WTC11 (cell line): ENCODE results near the gene GH2. TPM values are rescaled to one million over a fixed set of nuclear protein-coding genes. Genes with fewer than 3 reads are reported as not detected.

Experiments used
- ATAC-seq: fragments of 200-7000 bp; cut with Tn5 transposase; 2 replicates; pipeline ENCODE4 v1.10.0; 2021; ENCODE audit warnings: mild to moderate bottlenecking, moderate library complexity
- CTCF ChIA-PET: fragments of 300-600 bp; sonication (Branson Sonifier 250); formaldehyde crosslinking; loops from one replicate; lab custom pipeline; 2021; ENCODE audit warnings: antibody characterized with exemption; lab: Charles Lee
- POLR2A ChIA-PET: fragments of 350-600 bp; sonication (Branson Sonifier 250); formaldehyde crosslinking; loops from one replicate; lab custom pipeline; 2021; ENCODE audit warnings: antibody characterized with exemption; lab: Charles Lee
- DNase-seq: peaks from one replicate; pipeline ENCODE4 v3.0.0; 2021; ENCODE audit warnings: low spot score
- H3K27ac Mint-ChIP-seq: 2 replicates; pipeline ENCODE4 v1.8.0; 2021; ENCODE audit warnings: mixed read lengths
- H3K27me3 Mint-ChIP-seq: 2 replicates; pipeline ENCODE4 v1.8.0; 2021; ENCODE audit warnings: low read depth, mild to moderate bottlenecking, moderate library complexity, mixed read lengths
- H3K36me3 Mint-ChIP-seq: 2 replicates; pipeline ENCODE4 v1.8.0; 2021; ENCODE audit warnings: mixed read lengths
- H3K4me1 Mint-ChIP-seq: 2 replicates; pipeline ENCODE4 v1.8.0; 2022; ENCODE audit warnings: mixed read lengths
- H3K4me3 Mint-ChIP-seq: 2 replicates; pipeline ENCODE4 v1.8.0; 2021; ENCODE audit warnings: mild to moderate bottlenecking, moderate library complexity, mixed read lengths
- H3K9me3 Mint-ChIP-seq: 2 replicates; pipeline ENCODE4 v1.8.0; 2021; ENCODE audit warnings: mixed read lengths
- AR ChIP-seq: fragments of 250-450 bp; sonication (Bioruptor Pico); IDR thresholded peaks from 2 replicates; pipeline ENCODE4 v1.9.0; 2021; ENCODE audit warnings: mild to moderate bottlenecking
- ATF3 ChIP-seq: sonication (generic); formaldehyde crosslinking; conservative IDR thresholded peaks from 2 replicates; pipeline ENCODE4 v1.8.1; 2022; ENCODE audit warnings: mild to moderate bottlenecking, missing genetic modification reagents
- CBFB ChIP-seq: sonication (generic); formaldehyde crosslinking; IDR thresholded peaks from 2 replicates; pipeline ENCODE4 v1.8.1; 2022; ENCODE audit warnings: mild to moderate bottlenecking, low read depth, missing genetic modification reagents
- CREM ChIP-seq: sonication (generic); formaldehyde crosslinking; IDR thresholded peaks from 2 replicates; pipeline ENCODE4 v1.8.1; 2022; ENCODE audit warnings: mild to moderate bottlenecking, missing genetic modification reagents, moderate library complexity
- CTCF ChIP-seq: fragments of 200-600 bp; IDR thresholded peaks from 2 replicates; pipeline ENCODE4 v1.8.0; 2022; ENCODE audit warnings: antibody characterized with exemption
- ERG ChIP-seq: fragments of 250-450 bp; sonication (Bioruptor Pico); IDR thresholded peaks from 2 replicates; pipeline ENCODE4 v1.8.0; 2021; ENCODE audit warnings: mild to moderate bottlenecking
- ETV6 ChIP-seq: sonication (generic); formaldehyde crosslinking; IDR thresholded peaks from 2 replicates; pipeline ENCODE4 v1.8.1; 2022; ENCODE audit warnings: mild to moderate bottlenecking, missing genetic modification reagents
- FOXP4 ChIP-seq: sonication (generic); formaldehyde crosslinking; IDR thresholded peaks from 2 replicates; pipeline ENCODE4 v1.8.0; 2022; ENCODE audit warnings: mild to moderate bottlenecking, missing genetic modification reagents
- GABPB1 ChIP-seq: sonication (generic); formaldehyde crosslinking; IDR thresholded peaks from 2 replicates; pipeline ENCODE4 v1.8.1; 2023; ENCODE audit warnings: mild to moderate bottlenecking, missing genetic modification reagents
- MLX ChIP-seq: sonication (generic); formaldehyde crosslinking; IDR thresholded peaks from 2 replicates; pipeline ENCODE4 v1.8.1; 2023; ENCODE audit warnings: mild to moderate bottlenecking, missing genetic modification reagents, moderate library complexity
- NR1H2 ChIP-seq: sonication (generic); formaldehyde crosslinking; IDR thresholded peaks from 2 replicates; pipeline ENCODE4 v1.9.0; 2021; ENCODE audit warnings: mild to moderate bottlenecking, moderate library complexity, missing genetic modification reagents
- PRDM15 ChIP-seq: sonication (generic); formaldehyde crosslinking; IDR thresholded peaks from 2 replicates; pipeline ENCODE4 v1.8.0; 2022; ENCODE audit warnings: missing genetic modification reagents
- PRRX2 ChIP-seq: fragments of 250-450 bp; sonication (Bioruptor Pico); IDR thresholded peaks from 2 replicates; pipeline ENCODE4 v1.8.0; 2021; ENCODE audit warnings: mild to moderate bottlenecking
- SMAD4 ChIP-seq: sonication (generic); formaldehyde crosslinking; IDR thresholded peaks from 2 replicates; pipeline ENCODE4 v1.8.0; 2022; ENCODE audit warnings: mild to moderate bottlenecking, missing genetic modification reagents
- STAT6 ChIP-seq: sonication (generic); formaldehyde crosslinking; conservative IDR thresholded peaks from 2 replicates; pipeline ENCODE4 v1.8.1; 2023; ENCODE audit warnings: mild to moderate bottlenecking, low read depth, missing genetic modification reagents, moderate library complexity
- ZNF219 ChIP-seq: sonication (generic); formaldehyde crosslinking; IDR thresholded peaks from 2 replicates; pipeline ENCODE4 v1.8.0; 2023; ENCODE audit warnings: missing genetic modification reagents, mild to moderate bottlenecking, borderline replicate concordance
- ZNF263 ChIP-seq: sonication (generic); formaldehyde crosslinking; IDR thresholded peaks from 2 replicates; pipeline ENCODE4 v1.8.1; 2022; ENCODE audit warnings: low read depth, mild to moderate bottlenecking, moderate library complexity, missing genetic modification reagents
- total RNA-seq: library from RNA; stranded (reverse); gene quantifications from 3 replicates; pipeline ENCODE4 v1.2.3, GENCODE V29; 2021

The GH2 gene
- total RNA-seq, 1 experiment from 2014 or later: 0.35 TPM

- no peak overlapping the region for H3K4me3 Mint-ChIP-seq
- ChIA-PET CTCF (interaction anchor here (0.7 to 6.3 kb wide), 10 partner anchors 9 to 206 kb away, joined by 3 to 87 read pairs (median 4); partner anchors contain the start of genes CSHL1, GH1 and GH2), POLR2A (interaction anchor here (0.6 to 0.7 kb wide), 2 partner anchors 19 to 335 kb away, joined by 3 read pairs; partner anchors contain the start of gene TEX2)
- H3K36me3 Mint-ChIP-seq: no peaks in the 10 kb centered on the region
- H3K27me3 Mint-ChIP-seq: no peaks in the 10 kb centered on the region
- no peak for DNase-seq
- peaks cover 16% of the 10 kb centered on the region for H3K4me1 Mint-ChIP-seq
- no peak overlapping the region for H3K27ac Mint-ChIP-seq
- peak; percentile 61; the same call in 1 of the 2 replicates for TF ChIP-seq ZNF263
- TF ChIP-seq PRRX2 (CRISPR knock-in tag): no peak
- TF ChIP-seq, all 79 proteins: peak for 1
- no peak for ATAC-seq
- no peaks in the 10 kb centered on the region for H3K9me3 Mint-ChIP-seq
These were observed 45.9 kb upstream of the GH2 start for GRCh38 chr17:63927464-63928171.

GRCh38 chr17:63926164-63926563 lies 44.4 kb upstream of the GH2 start:
- POLR2A ChIA-PET: no interaction called here
- CTCF ChIA-PET: interaction anchor here (0.7 to 1.2 kb wide), 3 partner anchors 15 to 103 kb away, joined by 3 to 4 read pairs (median 3); partner anchors contain the start of gene CSHL1
- H3K9me3 Mint-ChIP-seq: no peaks in the 10 kb centered on the region
- no peak overlapping the region for H3K4me3 Mint-ChIP-seq
- ATAC-seq (no peak), DNase-seq (no peak)
- peaks cover 6% of the 10 kb centered on the region for H3K4me1 Mint-ChIP-seq
- H3K27me3 Mint-ChIP-seq: no peaks in the 10 kb centered on the region
- H3K27ac Mint-ChIP-seq: no peak overlapping the region
- no peaks in the 10 kb centered on the region for H3K36me3 Mint-ChIP-seq
- TF ChIP-seq GABPB1 (CRISPR knock-in tag) (no peak), PRRX2 (CRISPR knock-in tag) (no peak), ETV6 (CRISPR knock-in tag) (no peak), CREM (CRISPR knock-in tag) (no peak), CBFB (no peak), CTCF (no peak), AR (CRISPR knock-in tag) (no peak), SMAD4 (no peak), ZNF219 (no peak), ATF3 (CRISPR knock-in tag) (no peak), ERG (CRISPR knock-in tag) (no peak), NR1H2 (CRISPR knock-in tag) (no peak), MLX (CRISPR knock-in tag) (no peak), ZNF263 (no peak), STAT6 (no peak), FOXP4 (CRISPR knock-in tag) (no peak), PRDM15 (CRISPR knock-in tag) (no peak)
